H1 (cell line): ENCODE data around the gene KCNMA1. TPM values are rescaled to one million over a fixed set of nuclear protein-coding genes. Genes with fewer than 3 reads are reported as not detected.

Experiments used
- CTCF ChIA-PET: fragments of 300-600 bp; sonication (Branson Sonifier 250); formaldehyde crosslinking; loops from one replicate; lab custom pipeline; 2021; ENCODE audit not compliant: partially characterized antibody; lab: Charles Lee
- POLR2A ChIA-PET: fragments of 300-600 bp; sonication (Branson Sonifier 250); formaldehyde crosslinking; loops from one replicate; lab custom pipeline; 2021; ENCODE audit warnings: inconsistent platforms; ENCODE audit not compliant: partially characterized antibody; lab: Charles Lee
- DNase-seq, 2 experiments: peaks; one replicate each; pipeline versions ENCODE4 v3.0.0 to v3.0.0-alpha.2; 2010 to 2022; ENCODE audit warnings: low spot score in 2 of 2, low read depth in 1 of 2, mixed read lengths in 1 of 2
- FAIRE-seq: peaks from 2 replicates; lab custom pipeline; 2011; peaks lifted over from hg19 to GRCh38; lab: Jason Lieb, UNC
- H2AFZ ChIP-seq: 2 replicates; pipeline ENCODE4 v1.8.1; 2012; ENCODE audit warnings: low read length, inconsistent platforms
- H2AK5ac ChIP-seq: 2 replicates; pipeline ENCODE4 v1.6.1; 2013; ENCODE audit warnings: low read depth, low read length
- H2BK120ac ChIP-seq: replicated peaks from 2 replicates; pipeline ENCODE3; 2013; ENCODE audit warnings: low read depth, low read length, inconsistent platforms
- H2BK12ac ChIP-seq: 2 replicates; pipeline ENCODE4 v1.6.1; 2013; ENCODE audit warnings: low read depth, low read length
- H2BK15ac ChIP-seq: 2 replicates; pipeline ENCODE4 v1.6.1; 2013; ENCODE audit warnings: low read length
- H2BK20ac ChIP-seq: 2 replicates; pipeline ENCODE4 v1.6.1; 2013; ENCODE audit warnings: low read length
- H2BK5ac ChIP-seq: 2 replicates; pipeline ENCODE4 v1.6.1; 2013; ENCODE audit warnings: low read depth, low read length
- H3K14ac ChIP-seq: 2 replicates; pipeline ENCODE4 v1.6.1; 2013; ENCODE audit warnings: inconsistent platforms; ENCODE audit not compliant: insufficient read length
- H3K18ac ChIP-seq: 2 replicates; pipeline ENCODE4 v1.6.1; 2013; ENCODE audit warnings: low read length; ENCODE audit errors: extremely low read depth
- H3K23ac ChIP-seq: 2 replicates; pipeline ENCODE4 v1.6.1; 2013; ENCODE audit warnings: inconsistent platforms; ENCODE audit not compliant: insufficient read length
- H3K23me2 ChIP-seq: 2 replicates; pipeline ENCODE4 v1.6.1; 2013; ENCODE audit warnings: low read depth, low read length
- H3K27ac ChIP-seq: 2 replicates; pipeline ENCODE4 v1.6.1; 2011; ENCODE audit warnings: low read depth, low read length, inconsistent platforms
- H3K27me3 ChIP-seq, 4 experiments: replicated peaks in 1 of 4; 1 replicate in 1 of 4; 2 replicates in 3 of 4; pipeline versions ENCODE4 v1.6.1 to v1.8.1; 2011 to 2013; ENCODE audit warnings: low read length in 3 of 4, mild to moderate bottlenecking in 3 of 4, inconsistent platforms in 2 of 4, mixed read lengths in 2 of 4, moderate library complexity in 1 of 4; ENCODE audit not compliant: control insufficient read depth in 3 of 4, insufficient read depth in 3 of 4; ENCODE audit errors: extremely low read depth in 1 of 4
- H3K36me3 ChIP-seq, 4 experiments: 2 replicates each; pipeline versions ENCODE4 v1.6.1 to v1.8.1; 2011 to 2013; ENCODE audit warnings: mild to moderate bottlenecking in 4 of 4, low read length in 3 of 4, moderate library complexity in 2 of 4, control low read depth in 1 of 4, inconsistent platforms in 1 of 4; ENCODE audit not compliant: insufficient read depth in 4 of 4, control insufficient read depth in 2 of 4
- H3K4ac ChIP-seq: replicated peaks from 2 replicates; pipeline ENCODE3; 2013; ENCODE audit warnings: low read length, low read depth, mixed read lengths, inconsistent platforms; ENCODE audit not compliant: insufficient read length
- H3K4me1 ChIP-seq, 4 experiments: replicated peaks in 1 of 4; 1 replicate in 1 of 4; 2 replicates in 3 of 4; pipeline versions ENCODE4 v1.6.1 to v1.8.1; 2011 to 2013; ENCODE audit warnings: low read length in 3 of 4, inconsistent platforms in 2 of 4, mixed read lengths in 1 of 4; ENCODE audit not compliant: insufficient read depth in 4 of 4, control insufficient read depth in 3 of 4
- H3K4me2 ChIP-seq, 2 experiments: 2 replicates each; pipeline versions ENCODE4 v1.6.1 to v1.8.1; 2011 to 2013; ENCODE audit warnings: low read depth in 2 of 2, low read length in 2 of 2, control low read depth in 1 of 2, inconsistent platforms in 1 of 2, mild to moderate bottlenecking in 1 of 2; ENCODE audit not compliant: insufficient read depth in 1 of 2
- H3K4me3 ChIP-seq, 4 experiments: fragments of 200-600, 300-600 bp in 1 of 4; sonication (generic), shearing (Covaris generic), sonication (Bioruptor Twin) in 1 of 4; 2 replicates each; pipeline versions ENCODE4 v1.5.1 to v1.8.1; 2011 to 2016; ENCODE audit warnings: low read length in 4 of 4, low read depth in 3 of 4, control low read depth in 2 of 4, inconsistent platforms in 2 of 4, mild to moderate bottlenecking in 2 of 4, mixed read lengths in 1 of 4, moderate library complexity in 1 of 4; ENCODE audit not compliant: insufficient read depth in 2 of 4; ENCODE audit errors: extremely low read depth in 1 of 4
- H3K56ac ChIP-seq: replicated peaks from 2 replicates; pipeline ENCODE3; 2013; ENCODE audit warnings: low read depth, mild to moderate bottlenecking, mixed read lengths, low read length, inconsistent platforms; ENCODE audit not compliant: insufficient read length
- H3K79me1 ChIP-seq: 2 replicates; pipeline ENCODE4 v1.6.1; 2013; ENCODE audit warnings: low read depth, low read length, control low read depth
- H3K79me2 ChIP-seq, 2 experiments: 2 replicates each; pipeline versions ENCODE4 v1.6.1 to v1.8.1; 2012 to 2013; ENCODE audit warnings: low read length in 2 of 2, mild to moderate bottlenecking in 2 of 2, inconsistent platforms in 1 of 2; ENCODE audit not compliant: insufficient read depth in 2 of 2, control insufficient read depth in 1 of 2
- H3K9ac ChIP-seq, 4 experiments: replicated peaks in 1 of 4; 1 replicate in 1 of 4; 2 replicates in 3 of 4; pipeline versions ENCODE4 v1.6.1 to v1.8.1; 2011 to 2013; ENCODE audit warnings: low read depth in 3 of 4, low read length in 3 of 4, control low read depth in 2 of 4, mild to moderate bottlenecking in 2 of 4, moderate library complexity in 2 of 4, inconsistent platforms in 1 of 4; ENCODE audit errors: extremely low read depth in 1 of 4
- H3K9me3 ChIP-seq, 2 experiments: 2 replicates each; pipeline versions ENCODE4 v1.6.1 to v1.8.1; 2012 to 2013; ENCODE audit warnings: mild to moderate bottlenecking in 2 of 2, moderate library complexity in 2 of 2, control low read depth in 1 of 2, inconsistent platforms in 1 of 2, low read depth in 1 of 2, low read length in 1 of 2, mixed read lengths in 1 of 2; ENCODE audit not compliant: insufficient read depth in 2 of 2
- H4K20me1 ChIP-seq, 2 experiments: replicated peaks in 1 of 2; 2 replicates each; pipeline versions ENCODE3 to v1.8.1; 2011 to 2013; ENCODE audit warnings: inconsistent platforms in 2 of 2, low read length in 2 of 2, mild to moderate bottlenecking in 1 of 2; ENCODE audit not compliant: insufficient read depth in 2 of 2, control insufficient read depth in 1 of 2
- H4K5ac ChIP-seq: 2 replicates; pipeline ENCODE4 v1.6.1; 2013; ENCODE audit warnings: low read length, low read depth, mixed read lengths, inconsistent platforms; ENCODE audit not compliant: insufficient read length
- H4K8ac ChIP-seq: 2 replicates; pipeline ENCODE4 v1.8.0; 2013; ENCODE audit warnings: mild to moderate bottlenecking, moderate library complexity, low read length, inconsistent platforms; ENCODE audit not compliant: insufficient read depth; ENCODE audit errors: extremely low read depth
- H4K91ac ChIP-seq: replicated peaks from 2 replicates; pipeline ENCODE3; 2013; ENCODE audit warnings: low read length, mixed read lengths, inconsistent platforms; ENCODE audit not compliant: insufficient read length
- WGBS, 2 experiments: shearing (Covaris generic) in 1 of 2; methylation state at CpG; one replicate each; pipeline versions ENCODE4 v1.1.6 to v1.1.7; 2013 to 2015; ENCODE audit warnings: low lambda C conversion rate in 2 of 2, mixed read lengths in 2 of 2, inconsistent platforms in 1 of 2, low coverage in 1 of 2, missing lambda C conversion rate in 1 of 2; ENCODE audit not compliant: insufficient replicate concordance in 2 of 2, insufficient coverage in 1 of 2, insufficient read length in 1 of 2; ENCODE audit errors: extremely low coverage in 1 of 2, missing lambda C conversion rate in 1 of 2; 5-methylcytosine and 5-hydroxymethylcytosine counted together
- polyA plus RNA-seq, 7 experiments: library from polyadenylated mRNA; depleted of rRNA in 3 of 7; stranded (reverse) in 5 of 7; unstranded in 2 of 7; fragments of >200 nt in 5 of 7; fragments of 200-250 nt in 2 of 7; gene quantifications; 1 replicate in 5 of 7; 2 replicates in 1 of 7; 4 replicates in 1 of 7; pipeline versions ENCODE4 v1.2.1 to v1.2.3, GENCODE V29; 2011 to 2013; ENCODE audit warnings: missing spikeins in 2 of 7, mixed read lengths in 2 of 7
- total RNA-seq: library from RNA; stranded (reverse); fragmentation: NEBNext Ultra II Directional; extraction: Animal tissue kit (Norgen Biotek cat#: 25700); gene quantifications from 2 replicates; pipeline ENCODE4 v1.2.1, GENCODE V29; 2021

KCNMA1 gene
- total and polyA plus RNA-seq, 2 of the 8 experiments (the other 6 are each of a cell fraction or from before 2014, with no cell fraction given) = 10.2 to 11.1 TPM

- Histone ChIP-seq H3K79me2 (no peaks in the 10 kb centered on the region), H4K20me1 (no peaks in the 10 kb centered on the region), H3K18ac (no peak overlapping the region), H2BK120ac (no peak overlapping the region), H3K4me3 (no peak overlapping the region), H3K9me3 (no peaks in the 10 kb centered on the region), H3K4ac (no peak overlapping the region), H3K23me2 (no peaks in the 10 kb centered on the region), H2AFZ (no peak overlapping the region), H3K9ac (no peak overlapping the region), H3K27ac (no peak overlapping the region), H2BK15ac (no peak overlapping the region), H3K27me3 (no peaks in the 10 kb centered on the region), H4K5ac (no peak overlapping the region), H3K79me1 (no peaks in the 10 kb centered on the region), H3K14ac (no peak overlapping the region), H3K4me2 (no peak overlapping the region), H3K23ac (no peak overlapping the region), H2AK5ac (no peak overlapping the region), H4K91ac (no peak overlapping the region), H3K36me3 (no peaks in the 10 kb centered on the region; a peak in 1 of 8 replicates), H3K56ac (no peak overlapping the region), H2BK5ac (no peak overlapping the region), H3K4me1 (no peaks in the 10 kb centered on the region), H4K8ac (no peak overlapping the region), H2BK12ac (no peak overlapping the region), H2BK20ac (no peak overlapping the region)
- WGBS, 2 experiments = 93% methylated on average over 8 of the region's 8 CpGs; no CpG with 5 or more reads in 1 of the 2 experiments
- DNase-seq = no peak
- POLR2A ChIA-PET = no interaction called here
- FAIRE-seq = no peak
- CTCF ChIA-PET = interaction anchor here (0.7 to 1.6 kb wide), 2 partner anchors 10 to 711 kb away, joined by 3 read pairs; no protein-coding TSS in a partner anchor
These were observed 720.5 kb downstream of the KCNMA1 start for GRCh38 chr10:76917071-76917470.
